HCT116 (cell line): ENCODE measurements around the gene PKMYT1.

Experiments
- CTCF ChIP-seq, 3 experiments: fragments of 200-600 bp in 1 of 3; sonication (generic) in 1 of 3; IDR thresholded peaks in 2 of 3; conservative IDR thresholded peaks in 1 of 3; 2 replicates each; pipeline ENCODE4 v1.5.1; 2012 to 2017; ENCODE audit warnings: low read depth in 2 of 3, low read length in 2 of 3, antibody characterized with exemption in 1 of 3, borderline replicate concordance in 1 of 3, control low read depth in 1 of 3, mild to moderate bottlenecking in 1 of 3, mixed read lengths in 1 of 3, mixed run types in 1 of 3, moderate library complexity in 1 of 3; ENCODE audit not compliant: insufficient read depth in 1 of 3
- POLR2AphosphoS5 ChIP-seq: IDR thresholded peaks from 2 replicates; pipeline ENCODE4 v1.6.1; 2011; ENCODE audit warnings: mild to moderate bottlenecking, low read depth, low read length, moderate library complexity
- TF ChIP-seq, protein P1 (sequence below): IDR thresholded peaks from 2 replicates; pipeline ENCODE4 v1.6.1; 2011; ENCODE audit warnings: mild to moderate bottlenecking, low read length, moderate library complexity; ENCODE audit not compliant: insufficient replicate concordance; ENCODE audit errors: extremely low read depth

DNA sequence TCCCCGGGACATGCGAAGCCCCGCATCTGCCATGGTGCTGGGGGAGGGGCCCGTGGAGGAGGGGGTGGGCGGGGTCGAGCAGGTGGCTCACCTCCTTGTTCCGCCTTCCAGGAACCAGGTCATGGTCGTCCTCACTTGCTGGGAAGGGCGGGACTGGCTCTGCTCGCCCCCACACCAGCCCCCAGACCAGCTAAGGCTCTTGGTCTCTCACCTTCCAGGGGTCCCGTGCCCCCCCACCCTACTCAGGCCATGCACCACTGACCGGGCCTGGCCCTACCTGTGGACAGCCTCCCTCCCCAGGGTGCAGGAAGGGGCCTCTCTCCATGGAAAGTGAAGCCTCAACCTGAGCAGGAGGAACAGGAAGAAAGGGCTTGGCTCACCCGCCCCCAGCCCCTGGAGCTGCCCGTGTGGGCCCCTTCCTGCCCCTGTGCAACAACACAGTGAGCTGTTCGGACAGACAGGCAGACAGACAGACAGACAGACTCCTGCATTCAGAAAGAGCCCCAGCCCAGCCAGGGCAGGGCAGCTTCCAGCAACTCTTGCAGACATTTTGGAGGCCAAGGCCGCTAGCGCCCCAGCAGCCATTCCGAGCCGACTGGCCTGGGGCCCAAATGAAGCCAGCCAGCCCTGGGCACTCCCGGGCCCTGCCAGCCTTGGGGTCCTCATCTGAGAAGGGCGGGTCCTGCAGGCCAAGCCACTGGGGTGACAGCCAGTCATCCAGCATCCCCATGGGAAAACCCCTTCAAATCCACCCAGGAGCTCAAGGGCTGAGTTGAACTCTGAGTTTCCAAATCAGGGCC is 24.3 kb downstream of the PKMYT1 start:
- no peak for TF ChIP-seq POLR2AphosphoS5
- no peak for TF ChIP-seq CTCF (IDR thresholded peaks at IDR 0.05 in 2 of 3, conservative IDR thresholded peaks at IDR 0.05 in 1 of 3; ENCODE audit: borderline replicate concordance in 1 of 3, insufficient read depth in 1 of 3, low read depth in 2 of 3, low read length in 2 of 3)
- TF ChIP-seq, protein P1, sequence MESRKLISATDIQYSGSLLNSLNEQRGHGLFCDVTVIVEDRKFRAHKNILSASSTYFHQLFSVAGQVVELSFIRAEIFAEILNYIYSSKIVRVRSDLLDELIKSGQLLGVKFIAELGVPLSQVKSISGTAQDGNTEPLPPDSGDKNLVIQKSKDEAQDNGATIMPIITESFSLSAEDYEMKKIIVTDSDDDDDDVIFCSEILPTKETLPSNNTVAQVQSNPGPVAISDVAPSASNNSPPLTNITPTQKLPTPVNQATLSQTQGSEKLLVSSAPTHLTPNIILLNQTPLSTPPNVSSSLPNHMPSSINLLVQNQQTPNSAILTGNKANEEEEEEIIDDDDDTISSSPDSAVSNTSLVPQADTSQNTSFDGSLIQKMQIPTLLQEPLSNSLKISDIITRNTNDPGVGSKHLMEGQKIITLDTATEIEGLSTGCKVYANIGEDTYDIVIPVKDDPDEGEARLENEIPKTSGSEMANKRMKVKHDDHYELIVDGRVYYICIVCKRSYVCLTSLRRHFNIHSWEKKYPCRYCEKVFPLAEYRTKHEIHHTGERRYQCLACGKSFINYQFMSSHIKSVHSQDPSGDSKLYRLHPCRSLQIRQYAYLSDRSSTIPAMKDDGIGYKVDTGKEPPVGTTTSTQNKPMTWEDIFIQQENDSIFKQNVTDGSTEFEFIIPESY: no peak
